ENCODE results near the gene IPCEF1.

- TF ChIP-seq CTCF (optimal IDR thresholded peaks at IDR 0.05 in 1 of 3, IDR thresholded peaks at IDR 0.05 in 1 of 3, conservative IDR thresholded peaks at IDR 0.05 in 1 of 3; ENCODE audit: extremely low read depth in 1 of 3, insufficient read depth in 2 of 3, low read length in 3 of 3) (no peak), EZH2 (IDR thresholded peaks at IDR 0.05; ENCODE audit: low read length) (no peak)
Measured at GRCh38 chr6:154306696-154307095, 49.9 kb downstream of the IPCEF1 start.

Data from keratinocyte (primary cell).